Measurements from ENCODE around the gene WDCP.
A peak's percentile ranks its signal among the peaks of the same experiment; 100 is the strongest.

WDCP gene

DNA sequence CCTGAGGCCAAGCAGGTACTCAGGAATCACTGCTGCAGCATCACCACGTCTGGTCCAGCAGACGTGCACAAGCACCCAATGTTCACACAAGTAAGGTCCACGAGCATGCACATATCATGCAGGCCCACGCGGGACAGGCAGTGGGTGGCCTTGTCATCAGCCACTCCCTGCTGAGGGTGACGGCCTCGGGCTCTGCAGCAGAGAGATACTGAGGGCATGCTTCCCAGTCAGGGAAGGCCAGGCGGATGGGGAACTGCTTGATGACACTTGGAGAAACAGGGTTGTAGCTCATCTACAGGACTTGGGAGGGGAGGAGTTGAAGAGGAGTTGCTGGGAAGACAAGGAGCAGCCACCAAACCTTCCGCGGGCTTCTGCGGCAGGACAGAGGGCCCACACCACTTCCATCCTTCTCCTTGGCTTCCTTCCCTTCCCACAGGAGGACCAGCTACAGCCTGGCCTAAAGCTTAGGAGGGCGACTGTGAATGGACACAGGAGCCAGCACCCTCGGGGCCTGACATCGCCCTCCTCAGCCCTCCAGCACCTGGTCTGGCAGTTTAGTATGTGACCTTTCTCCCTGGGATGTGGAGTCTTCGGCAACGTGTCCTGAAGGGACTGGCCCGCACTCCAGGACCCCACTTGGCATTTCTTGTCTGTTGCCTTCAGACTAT lies 22.1 kb downstream of the WDCP start:
- H3K4me1 Mint-ChIP-seq = no peaks in the 10 kb centered on the region
- no peak for DNase-seq (ENCODE audit: low spot score in 2 of 2)
- H3K36me3 Mint-ChIP-seq (ENCODE audit: insufficient read depth) = peaks cover 21% of the 10 kb centered on the region
- H3K27me3 Mint-ChIP-seq = no peaks in the 10 kb centered on the region
- ATAC-seq (replicated peaks; ENCODE audit: extremely low read depth, poor library complexity, severe bottlenecking) = no peak
- H3K9me3 Mint-ChIP-seq = no peaks in the 10 kb centered on the region
- H3K27ac Mint-ChIP-seq (ENCODE audit: low read depth) = no peak overlapping the region
- no peak overlapping the region for H3K4me3 Mint-ChIP-seq

DNA sequence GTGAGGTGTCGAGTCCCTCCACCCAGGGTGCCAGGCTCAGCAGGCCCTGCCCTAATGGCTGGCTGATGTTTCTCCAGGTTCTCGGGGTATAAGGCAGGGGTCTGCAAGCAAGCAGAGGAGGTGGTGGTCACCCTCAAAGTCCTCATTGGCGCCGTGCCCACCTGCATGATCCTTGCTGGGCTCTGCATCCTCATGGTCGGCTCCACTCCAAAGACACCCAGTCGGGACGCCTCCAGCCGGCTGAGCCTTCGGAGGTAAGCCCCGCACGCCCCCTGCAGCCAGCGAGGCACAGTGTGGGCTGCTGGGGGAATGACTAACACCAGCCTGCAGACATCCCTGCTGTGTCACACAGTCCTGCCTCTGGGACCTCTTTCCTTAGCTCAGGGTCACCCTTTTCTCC lies 23.2 kb downstream of the WDCP start:
- ATAC-seq (replicated peaks; ENCODE audit: extremely low read depth, poor library complexity, severe bottlenecking) (no peak), DNase-seq (ENCODE audit: low spot score in 2 of 2) (no peak)
- peaks cover 10% of the 10 kb centered on the region for H3K36me3 Mint-ChIP-seq (ENCODE audit: insufficient read depth)
- no peaks in the 10 kb centered on the region for H3K4me1 Mint-ChIP-seq
- no peaks in the 10 kb centered on the region for H3K27me3 Mint-ChIP-seq
- H3K4me3 Mint-ChIP-seq = no peak overlapping the region
- no peak overlapping the region for H3K27ac Mint-ChIP-seq (ENCODE audit: low read depth)
- H3K9me3 Mint-ChIP-seq = no peaks in the 10 kb centered on the region

DNA sequence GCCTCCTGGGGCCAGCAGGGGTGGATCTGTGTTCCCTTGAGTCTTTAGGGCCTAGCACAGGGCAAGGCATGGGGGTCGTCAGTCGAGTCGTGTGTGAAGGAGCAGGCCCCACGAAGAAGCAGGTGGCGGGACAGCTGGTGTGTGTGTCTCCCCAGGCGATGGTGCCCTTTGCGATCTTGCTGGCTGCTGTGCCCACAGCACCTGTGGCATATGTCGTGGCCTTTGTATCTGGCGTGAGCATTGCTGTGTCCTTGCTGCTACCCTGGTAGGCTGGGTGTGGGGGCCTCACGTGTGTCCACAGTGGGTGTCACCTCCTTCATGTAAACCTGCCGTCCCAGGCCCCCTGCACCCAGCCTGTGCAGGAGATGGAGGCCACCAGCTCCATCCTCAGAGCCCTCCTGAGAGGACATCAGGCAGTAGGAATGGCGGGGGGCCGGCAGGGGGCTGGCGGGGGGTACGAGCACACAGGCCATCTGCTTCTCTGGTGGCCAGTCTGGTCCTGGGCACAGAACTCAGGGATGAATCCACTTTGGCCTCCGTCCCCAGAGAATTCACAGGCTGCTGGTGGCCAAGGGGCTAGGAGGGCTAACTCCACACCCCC lies 24.1 kb downstream of the WDCP start:
- no peak for ATAC-seq (replicated peaks; ENCODE audit: extremely low read depth, poor library complexity, severe bottlenecking)
- no peaks in the 10 kb centered on the region for H3K4me1 Mint-ChIP-seq
- DNase-seq (ENCODE audit: low spot score in 2 of 2) = no peak
- H3K4me3 Mint-ChIP-seq = no peak overlapping the region
- no peaks in the 10 kb centered on the region for H3K27me3 Mint-ChIP-seq
- peaks cover 6% of the 10 kb centered on the region for H3K36me3 Mint-ChIP-seq (ENCODE audit: insufficient read depth)
- no peaks in the 10 kb centered on the region for H3K9me3 Mint-ChIP-seq
- no peak overlapping the region for H3K27ac Mint-ChIP-seq (ENCODE audit: low read depth)

DNA sequence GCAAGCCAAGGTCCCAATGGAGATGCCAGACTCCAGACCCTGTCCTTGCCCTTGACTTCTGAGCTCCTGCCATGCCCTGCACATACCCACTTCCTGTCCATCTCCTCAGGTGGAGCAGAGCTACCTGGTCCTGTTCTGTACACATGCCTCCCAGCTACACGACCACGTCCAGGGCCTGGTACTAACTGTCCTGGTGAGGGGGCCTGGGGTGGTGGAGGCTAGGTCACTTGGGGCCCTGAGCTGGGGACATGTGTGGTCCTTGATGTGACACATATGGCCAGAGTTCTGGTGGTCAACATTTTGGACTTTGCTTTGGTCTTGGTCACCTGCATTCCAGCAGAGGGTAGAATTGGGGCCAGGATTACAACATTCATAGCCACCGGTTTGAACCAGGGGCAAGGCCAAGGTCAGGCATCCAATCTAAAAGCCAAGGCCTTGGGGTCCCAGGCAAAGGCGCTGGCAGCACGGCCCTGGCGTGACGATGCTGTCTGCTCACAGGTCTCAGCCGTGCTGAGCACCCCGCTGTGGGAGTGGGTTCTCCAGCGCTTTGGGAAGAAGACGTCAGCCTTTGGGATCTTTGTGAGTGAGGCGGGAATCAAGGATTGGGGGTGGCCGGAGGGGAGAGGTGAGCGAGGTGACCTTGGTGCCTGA lies 24.7 kb downstream of the WDCP start:
- Mint-ChIP-seq H3K9me3 (no peaks in the 10 kb centered on the region), H3K4me3 (no peak overlapping the region), H3K27me3 (no peaks in the 10 kb centered on the region), H3K4me1 (no peaks in the 10 kb centered on the region), H3K36me3 (ENCODE audit: insufficient read depth) (peaks cover 4% of the 10 kb centered on the region), H3K27ac (ENCODE audit: low read depth) (no peak overlapping the region)
- ATAC-seq (replicated peaks; ENCODE audit: extremely low read depth, poor library complexity, severe bottlenecking) (no peak), DNase-seq (ENCODE audit: low spot score in 2 of 2) (no peak)

DNA sequence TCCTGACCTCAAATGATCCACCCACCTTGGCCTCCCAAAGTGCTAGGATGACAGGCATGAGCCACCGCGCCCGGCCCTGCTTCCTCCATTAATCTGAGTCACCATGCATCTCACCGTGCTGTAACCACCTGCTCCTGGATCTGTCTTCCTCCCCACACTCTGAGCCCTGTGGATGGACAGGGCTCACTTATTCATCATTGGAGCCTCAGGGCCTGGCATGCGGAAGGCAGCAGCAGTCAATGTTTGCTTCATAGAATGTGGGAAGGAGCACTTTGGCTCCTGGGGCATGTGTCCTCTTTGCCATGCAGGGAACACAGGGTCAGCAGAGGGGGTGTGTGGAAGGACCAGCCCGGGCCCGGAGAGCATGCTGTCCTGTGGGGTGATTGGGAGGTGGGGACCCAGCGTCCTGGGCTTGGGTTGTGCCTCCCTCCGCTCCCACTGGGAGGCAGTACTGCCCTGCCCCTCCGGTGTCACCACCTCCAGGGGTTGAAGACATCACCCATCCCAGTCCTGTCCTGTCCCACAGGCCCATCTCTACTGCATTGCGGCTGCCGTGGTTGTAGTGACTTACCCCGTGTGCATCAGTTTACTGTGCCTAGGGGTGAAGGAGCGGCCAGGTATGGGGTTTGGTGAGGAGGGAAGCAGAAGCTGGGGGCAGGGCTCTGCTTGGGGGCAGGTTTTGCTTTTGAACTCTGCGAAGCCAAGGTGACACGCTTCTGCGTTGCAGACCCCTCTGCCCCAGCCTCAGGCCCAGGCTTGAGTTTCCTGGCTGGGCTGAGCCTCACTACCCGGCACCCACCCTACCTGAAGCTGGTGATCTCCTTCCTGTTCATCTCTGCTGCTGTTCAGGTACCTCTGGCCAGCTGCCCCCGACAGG lies 25.8 kb downstream of the WDCP start:
- Mint-ChIP-seq H3K4me3 (no peak overlapping the region), H3K27me3 (no peaks in the 10 kb centered on the region), H3K36me3 (ENCODE audit: insufficient read depth) (no peaks in the 10 kb centered on the region), H3K9me3 (no peaks in the 10 kb centered on the region), H3K27ac (ENCODE audit: low read depth) (no peak overlapping the region), H3K4me1 (no peaks in the 10 kb centered on the region)
- no peak for DNase-seq (ENCODE audit: low spot score in 2 of 2)
- ATAC-seq (replicated peaks; ENCODE audit: extremely low read depth, poor library complexity, severe bottlenecking) = no peak

DNA sequence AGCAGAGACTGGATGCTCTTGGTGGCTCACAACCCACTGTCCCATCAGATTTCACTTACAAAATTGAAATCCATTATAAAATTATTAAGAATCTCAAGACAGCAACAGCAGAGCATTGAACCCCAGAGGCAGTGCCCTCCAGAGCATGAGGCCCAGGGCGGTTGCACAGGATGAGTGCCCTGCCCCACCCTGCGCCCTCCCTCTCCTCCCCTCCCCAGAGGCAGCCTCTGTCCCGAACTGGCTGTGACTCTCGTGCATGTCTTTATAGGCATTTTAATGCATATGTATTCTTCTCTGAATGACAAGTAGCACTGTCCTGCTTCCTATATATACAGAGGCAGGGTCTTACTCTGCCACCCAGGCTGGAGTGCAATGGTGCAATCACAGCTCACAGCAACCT lies 26.9 kb downstream of the WDCP start:
- H3K27me3 Mint-ChIP-seq = no peaks in the 10 kb centered on the region
- no peaks in the 10 kb centered on the region for H3K4me1 Mint-ChIP-seq
- H3K4me3 Mint-ChIP-seq = no peak overlapping the region
- ATAC-seq (replicated peaks; ENCODE audit: extremely low read depth, poor library complexity, severe bottlenecking) = no peak
- no peaks in the 10 kb centered on the region for H3K9me3 Mint-ChIP-seq
- DNase-seq (ENCODE audit: low spot score in 2 of 2) = no peak
- no peaks in the 10 kb centered on the region for H3K36me3 Mint-ChIP-seq (ENCODE audit: insufficient read depth)
- no peak overlapping the region for H3K27ac Mint-ChIP-seq (ENCODE audit: low read depth)

DNA sequence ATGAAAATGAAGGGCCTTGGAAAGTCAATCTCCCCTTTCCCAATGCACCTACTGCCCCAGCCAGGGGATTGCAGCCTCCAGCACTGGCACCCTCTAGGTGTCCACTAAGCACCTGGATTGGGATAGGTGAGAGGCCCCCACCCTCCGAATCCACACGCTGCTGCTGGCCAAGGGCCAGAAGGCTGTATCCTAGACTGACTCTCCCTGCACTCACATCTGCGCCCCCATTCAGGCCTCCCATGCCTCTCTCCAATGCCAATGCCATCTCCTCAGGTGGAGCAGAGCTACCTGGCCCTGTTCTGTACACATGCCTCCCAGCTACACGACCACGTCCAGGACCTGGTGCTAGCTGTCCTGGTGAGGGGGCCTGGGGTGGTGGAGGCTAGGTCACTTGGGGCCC lies 27.5 kb downstream of the WDCP start:
- ATAC-seq (replicated peaks; ENCODE audit: extremely low read depth, poor library complexity, severe bottlenecking) = no peak
- no peak overlapping the region for H3K4me3 Mint-ChIP-seq
- no peaks in the 10 kb centered on the region for H3K36me3 Mint-ChIP-seq (ENCODE audit: insufficient read depth)

DNA sequence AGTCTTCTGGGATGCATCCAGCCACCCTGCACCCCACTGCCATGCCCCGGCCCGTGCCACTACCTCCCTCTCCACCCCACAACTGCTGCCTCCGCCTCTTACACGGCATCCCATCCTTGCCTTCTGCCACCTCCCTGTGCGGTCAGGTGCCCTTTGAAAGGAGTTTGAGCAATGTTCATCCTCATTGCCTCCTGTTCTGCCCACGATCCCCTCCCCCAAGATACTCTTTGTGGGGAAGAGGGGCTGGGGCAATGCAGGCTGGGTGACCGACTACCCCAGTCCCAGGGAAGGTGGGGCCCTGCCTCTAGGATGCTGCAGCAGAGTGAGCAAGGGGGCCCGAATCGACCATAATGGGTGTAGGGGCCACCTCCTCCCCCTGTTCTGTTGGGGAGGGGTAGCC lies 28.9 kb downstream of the WDCP start:
- no peaks in the 10 kb centered on the region for H3K4me1 Mint-ChIP-seq
- no peaks in the 10 kb centered on the region for H3K36me3 Mint-ChIP-seq (ENCODE audit: insufficient read depth)
- no peaks in the 10 kb centered on the region for H3K9me3 Mint-ChIP-seq
- no peak overlapping the region for H3K4me3 Mint-ChIP-seq
- ATAC-seq (replicated peaks; ENCODE audit: extremely low read depth, poor library complexity, severe bottlenecking) (no peak), DNase-seq (ENCODE audit: low spot score in 2 of 2) (no peak)
- H3K27me3 Mint-ChIP-seq = no peaks in the 10 kb centered on the region
- H3K27ac Mint-ChIP-seq (ENCODE audit: low read depth) = peak overlapping the region; percentile 17

More for the DNA sequence above, 27.5 kb downstream of the WDCP start:
- H3K27ac Mint-ChIP-seq (ENCODE audit: low read depth) = no peak overlapping the region
- H3K9me3 Mint-ChIP-seq = no peaks in the 10 kb centered on the region
- H3K27me3 Mint-ChIP-seq = no peaks in the 10 kb centered on the region
- no peak for DNase-seq (ENCODE audit: low spot score in 2 of 2)
- H3K4me1 Mint-ChIP-seq = no peaks in the 10 kb centered on the region

DNA sequence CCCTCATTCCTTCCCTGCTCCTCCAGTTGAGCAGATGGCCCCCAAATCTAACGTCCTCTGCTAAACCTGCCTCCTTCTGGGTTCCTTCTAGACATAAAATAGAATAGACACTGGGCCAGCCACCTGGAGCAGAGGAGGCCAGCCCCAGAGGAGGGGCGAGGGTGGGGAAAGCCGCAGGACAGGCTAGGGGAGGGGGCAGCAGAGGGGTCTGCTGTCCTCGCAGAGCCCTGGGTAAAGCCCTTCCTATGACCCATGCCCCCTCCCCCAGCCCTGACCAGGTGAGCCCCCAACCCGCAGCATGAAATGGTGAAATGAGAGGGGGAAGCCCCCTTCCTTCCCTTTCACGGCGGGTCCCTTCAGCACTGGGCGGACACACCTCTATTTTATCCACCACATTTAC lies 29.5 kb downstream of the WDCP start:
- DNase-seq (ENCODE audit: low spot score in 2 of 2) = no peak
- no peak overlapping the region for H3K4me3 Mint-ChIP-seq
- no peaks in the 10 kb centered on the region for H3K36me3 Mint-ChIP-seq (ENCODE audit: insufficient read depth)
- H3K27me3 Mint-ChIP-seq = peaks cover 4% of the 10 kb centered on the region
- ATAC-seq (replicated peaks; ENCODE audit: extremely low read depth, poor library complexity, severe bottlenecking) = no peak
- peak overlapping the region; percentile 17 for H3K27ac Mint-ChIP-seq (ENCODE audit: low read depth)
- no peaks in the 10 kb centered on the region for H3K9me3 Mint-ChIP-seq
- H3K4me1 Mint-ChIP-seq = no peaks in the 10 kb centered on the region

DNA sequence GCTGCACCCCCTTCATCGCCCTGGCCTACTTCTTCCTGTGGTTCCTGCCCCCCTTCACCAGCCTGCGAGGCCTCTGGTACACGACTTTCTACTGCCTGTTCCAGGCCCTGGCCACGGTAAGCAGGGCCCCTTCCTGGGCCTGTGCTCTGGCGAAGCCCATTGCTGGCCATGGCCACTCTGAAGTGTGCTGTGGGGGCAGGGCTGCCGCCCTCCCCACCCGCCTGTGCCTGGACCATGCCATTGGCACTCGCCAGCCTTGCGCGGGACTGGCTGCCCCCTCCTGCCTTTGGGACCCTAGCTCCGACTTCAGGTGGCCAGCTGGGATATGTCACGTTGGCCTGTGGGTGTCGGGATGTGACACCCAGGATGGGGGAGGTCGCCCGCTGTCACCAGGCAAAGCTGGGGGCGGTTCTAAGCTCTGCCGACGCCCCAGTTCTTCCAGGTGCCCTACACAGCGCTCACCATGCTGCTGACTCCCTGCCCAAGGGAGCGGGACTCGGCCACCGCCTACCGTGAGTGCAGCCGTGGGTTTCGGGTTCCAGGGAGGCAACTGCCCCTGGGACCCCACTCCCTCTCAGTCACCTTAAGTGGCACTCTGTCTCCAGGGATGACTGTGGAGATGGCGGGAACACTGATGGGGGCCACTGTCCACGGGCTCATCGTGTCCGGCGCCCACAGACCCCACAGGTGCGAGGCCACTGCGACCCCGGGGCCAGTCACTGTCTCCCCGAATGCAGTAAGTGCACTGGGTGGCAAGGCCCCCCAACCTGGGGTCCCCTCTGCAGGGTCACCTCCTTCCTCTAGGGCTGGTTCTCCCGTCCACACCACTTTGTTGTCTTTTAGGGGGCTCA lies 30.1 kb downstream of the WDCP start:
- Mint-ChIP-seq H3K4me3 (no peak overlapping the region), H3K27me3 (peaks cover 11% of the 10 kb centered on the region), H3K9me3 (no peaks in the 10 kb centered on the region), H3K27ac (ENCODE audit: low read depth) (no peak overlapping the region), H3K36me3 (ENCODE audit: insufficient read depth) (no peaks in the 10 kb centered on the region), H3K4me1 (no peaks in the 10 kb centered on the region)
- no peak for DNase-seq (ENCODE audit: low spot score in 2 of 2)
- ATAC-seq (replicated peaks; ENCODE audit: extremely low read depth, poor library complexity, severe bottlenecking) = no peak

DNA sequence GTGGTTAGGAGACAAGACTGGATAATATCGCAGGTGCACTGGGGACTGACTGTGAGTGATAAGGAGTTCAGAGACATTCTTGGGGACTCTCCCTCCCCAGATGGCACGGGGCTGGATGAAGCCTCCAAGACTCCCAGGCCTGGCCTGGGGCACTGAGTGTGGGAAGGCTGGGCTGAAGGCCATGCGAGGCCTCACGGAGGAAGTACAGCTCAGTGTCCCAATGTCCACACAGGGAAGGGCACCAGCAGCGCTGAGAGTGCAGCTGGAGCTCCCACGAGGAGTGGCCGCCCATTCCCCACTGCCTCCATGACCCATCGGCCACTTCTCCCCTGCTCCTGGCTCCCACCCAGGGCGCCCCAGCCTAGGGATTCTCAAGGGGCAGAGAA lies 30.8 kb downstream of the WDCP start:
- ATAC-seq (replicated peaks; ENCODE audit: extremely low read depth, poor library complexity, severe bottlenecking) (no peak), DNase-seq (ENCODE audit: low spot score in 2 of 2) (no peak)
- Mint-ChIP-seq H3K4me1 (peaks cover 6% of the 10 kb centered on the region), H3K27me3 (peaks cover 18% of the 10 kb centered on the region), H3K27ac (ENCODE audit: low read depth) (no peak overlapping the region), H3K36me3 (ENCODE audit: insufficient read depth) (no peaks in the 10 kb centered on the region), H3K9me3 (no peaks in the 10 kb centered on the region), H3K4me3 (no peak overlapping the region)
